Effector memory CD4-positive, alpha-beta T cell (primary cell): ENCODE results near the gene CADPS.

Source experiments
- DNase-seq, 3 donors: peaks; one replicate each; pipeline ENCODE4 v3.0.0-alpha.2; 2020
- H3K27ac ChIP-seq: 2 replicates; pipeline ENCODE4 v1.7.0; 2013; ENCODE audit warnings: mild to moderate bottlenecking, low read length, moderate library complexity; ENCODE audit not compliant: insufficient read depth, poor library complexity, severe bottlenecking
- H3K27me3 ChIP-seq: replicated peaks from 2 replicates; pipeline ENCODE4 v1.7.0; 2013; ENCODE audit warnings: mild to moderate bottlenecking, low read length; ENCODE audit not compliant: insufficient read depth, control insufficient read depth, poor library complexity, severe bottlenecking
- H3K36me3 ChIP-seq: 2 replicates; pipeline ENCODE4 v1.7.0; 2013; ENCODE audit warnings: mild to moderate bottlenecking, low read length, moderate library complexity; ENCODE audit not compliant: control insufficient read depth, insufficient read depth
- H3K4me1 ChIP-seq: 2 replicates; pipeline ENCODE4 v1.7.0; 2013; ENCODE audit warnings: low read length, mild to moderate bottlenecking; ENCODE audit not compliant: control insufficient read depth, insufficient read depth, poor library complexity, severe bottlenecking
- H3K4me3 ChIP-seq: 2 replicates; pipeline ENCODE4 v1.7.0; 2013; ENCODE audit warnings: low read length, low read depth, mild to moderate bottlenecking; ENCODE audit not compliant: insufficient read depth, poor library complexity, severe bottlenecking
- H3K9me3 ChIP-seq: 2 replicates; pipeline ENCODE4 v1.7.0; 2013; ENCODE audit warnings: mild to moderate bottlenecking, low read length, moderate library complexity; ENCODE audit not compliant: control insufficient read depth

CADPS gene

DNA sequence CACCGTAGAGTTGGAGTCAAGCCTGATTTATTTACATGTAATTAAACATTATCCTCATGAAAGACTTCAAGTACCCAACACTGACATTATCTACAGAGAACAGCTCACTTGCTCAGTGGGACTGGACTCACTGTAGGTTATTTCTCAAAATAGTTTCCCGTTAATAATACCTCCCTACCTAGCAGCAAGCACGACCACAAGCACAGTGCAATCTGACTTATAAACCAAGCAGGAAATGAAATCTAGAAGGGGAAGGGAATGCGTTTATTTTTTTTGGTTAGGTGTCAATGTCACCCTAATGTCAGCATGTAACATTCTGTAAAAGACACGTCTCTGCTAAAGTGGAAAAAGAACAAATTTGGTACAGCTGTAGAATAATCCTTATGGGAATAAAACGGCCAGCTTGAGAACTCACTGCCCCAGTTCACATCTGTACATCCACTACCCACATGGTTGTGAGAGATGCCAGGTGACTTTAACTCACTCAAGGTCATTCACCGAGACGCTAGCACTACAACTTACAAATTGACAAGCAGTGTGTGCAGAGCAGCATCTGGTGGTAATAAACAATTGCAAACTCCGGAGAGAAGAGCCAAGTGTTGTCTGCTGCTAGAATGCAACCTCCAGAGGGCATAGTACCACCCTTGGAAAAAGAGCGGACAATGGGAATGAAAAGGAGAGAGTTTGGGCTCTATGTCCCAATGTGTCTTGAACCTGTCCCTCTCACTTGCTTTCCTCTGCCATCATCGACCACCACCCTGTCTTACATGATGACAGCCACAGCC, 242.5 kb downstream of the CADPS start:
- Histone ChIP-seq H3K36me3 (no peaks in the 10 kb centered on the region), H3K4me1 (no peaks in the 10 kb centered on the region), H3K27ac (no peak overlapping the region), H3K9me3 (no peaks in the 10 kb centered on the region), H3K4me3 (no peak overlapping the region), H3K27me3 (no peaks in the 10 kb centered on the region)
- DNase-seq = no peak

DNA sequence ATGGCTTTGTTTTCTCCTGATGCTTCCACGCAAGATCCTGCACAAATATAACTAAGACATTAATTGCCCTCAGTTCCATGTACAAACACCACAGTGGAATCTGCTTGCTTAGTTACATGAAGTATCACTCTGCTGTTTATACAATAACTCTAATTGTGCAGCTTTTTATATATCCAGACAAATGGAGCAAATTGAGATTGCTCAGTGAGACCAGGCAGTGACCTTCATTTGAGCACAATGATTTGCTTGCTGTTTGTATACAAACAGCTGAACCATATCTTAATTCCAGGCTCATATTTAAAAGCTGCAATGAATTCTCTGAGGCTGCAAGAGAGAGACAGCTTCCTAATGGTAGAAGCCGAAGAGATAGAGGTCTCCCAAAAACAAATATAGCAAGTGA, 243.7 kb downstream of the CADPS start:
- Histone ChIP-seq H3K4me1 (no peaks in the 10 kb centered on the region), H3K27ac (no peak overlapping the region), H3K36me3 (no peaks in the 10 kb centered on the region), H3K4me3 (no peak overlapping the region), H3K27me3 (no peaks in the 10 kb centered on the region), H3K9me3 (no peaks in the 10 kb centered on the region)
- no peak for DNase-seq

DNA sequence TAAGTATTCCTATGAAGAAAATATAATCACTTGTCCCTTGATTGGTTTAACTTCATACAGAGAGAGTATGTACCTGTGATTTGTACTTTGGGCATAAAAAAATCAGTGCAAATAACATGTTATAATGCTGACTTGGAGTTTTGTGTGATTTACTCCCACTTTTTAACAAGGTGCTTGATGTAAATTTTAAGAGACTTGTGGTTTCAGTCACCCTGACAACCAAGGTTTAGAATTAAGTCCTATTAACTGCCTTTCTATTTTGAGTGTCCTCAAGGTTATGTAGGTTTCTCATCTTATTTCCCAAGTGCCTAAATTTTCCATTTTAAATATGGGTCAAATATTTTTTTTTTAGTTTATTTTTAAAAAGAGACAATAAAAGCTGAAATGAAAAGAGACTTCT, 244.6 kb downstream of the CADPS start:
- Histone ChIP-seq H3K4me1 (no peaks in the 10 kb centered on the region), H3K36me3 (no peaks in the 10 kb centered on the region), H3K27ac (no peak overlapping the region), H3K9me3 (no peaks in the 10 kb centered on the region), H3K4me3 (no peak overlapping the region), H3K27me3 (no peaks in the 10 kb centered on the region)
- no peak for DNase-seq

- H3K27me3 ChIP-seq = no peaks in the 10 kb centered on the region
- H3K4me3 ChIP-seq = no peak overlapping the region
- H3K4me1 ChIP-seq = no peaks in the 10 kb centered on the region
- H3K9me3 ChIP-seq = no peaks in the 10 kb centered on the region
- no peak overlapping the region for H3K27ac ChIP-seq
- DNase-seq = no peak
- H3K36me3 ChIP-seq = no peaks in the 10 kb centered on the region
Measured at GRCh38 chr3:62625268-62625667, 249.9 kb downstream of the CADPS start.

DNA sequence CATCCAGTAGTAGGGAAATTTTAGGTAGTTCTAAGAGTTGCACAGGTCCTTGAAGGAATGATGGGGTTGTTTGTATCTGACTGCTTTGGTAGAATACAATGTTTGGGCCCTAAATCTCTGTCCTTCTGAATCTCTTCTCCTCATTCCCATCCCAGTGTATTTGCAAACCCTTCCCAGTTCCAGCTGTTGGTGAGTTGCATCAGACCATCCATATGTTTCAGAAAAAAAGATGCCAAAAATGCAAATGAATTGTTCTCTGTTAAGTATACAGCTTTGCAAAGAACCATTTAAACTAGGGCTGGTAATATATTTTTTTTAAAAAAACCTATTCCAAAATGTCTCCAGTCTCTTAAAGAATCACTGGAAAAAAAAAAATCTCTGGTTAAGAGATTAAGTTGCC, 251.0 kb downstream of the CADPS start:
- Histone ChIP-seq H3K27ac (no peak overlapping the region), H3K27me3 (no peaks in the 10 kb centered on the region), H3K9me3 (no peaks in the 10 kb centered on the region), H3K36me3 (no peaks in the 10 kb centered on the region), H3K4me3 (no peak overlapping the region), H3K4me1 (no peaks in the 10 kb centered on the region)
- no peak for DNase-seq

DNA sequence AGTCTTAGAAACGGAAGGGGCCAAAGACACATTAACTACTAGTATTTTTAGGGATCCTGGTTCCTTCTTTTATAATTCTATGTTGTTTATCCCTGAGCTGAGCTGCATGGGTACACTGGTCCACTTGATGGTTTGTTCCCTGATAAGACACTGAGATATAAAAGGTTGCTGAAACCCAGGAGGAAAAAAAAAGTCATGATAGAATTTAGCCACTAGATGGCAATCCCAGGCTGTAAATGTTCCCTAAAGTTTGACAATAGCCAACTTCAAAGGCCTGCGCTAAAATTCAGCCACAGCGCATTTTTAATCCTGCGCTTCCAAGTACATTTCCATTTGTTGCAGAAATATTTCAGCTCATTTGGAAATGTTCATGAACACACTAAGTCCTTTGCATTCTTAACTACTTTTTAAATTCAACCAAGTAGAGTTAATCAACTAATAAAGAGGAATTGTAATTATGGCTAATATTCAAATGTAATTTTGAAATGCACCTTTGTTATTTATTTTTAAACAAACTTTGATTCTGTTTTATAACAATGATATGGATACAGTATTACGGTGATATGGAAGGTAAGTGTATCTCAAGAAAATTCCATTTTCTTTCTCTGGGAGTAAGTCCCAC, 252.6 kb downstream of the CADPS start:
- Histone ChIP-seq H3K4me3 (no peak overlapping the region), H3K4me1 (no peaks in the 10 kb centered on the region), H3K36me3 (no peaks in the 10 kb centered on the region), H3K9me3 (no peaks in the 10 kb centered on the region), H3K27me3 (no peaks in the 10 kb centered on the region), H3K27ac (no peak overlapping the region)
- no peak for DNase-seq

DNA sequence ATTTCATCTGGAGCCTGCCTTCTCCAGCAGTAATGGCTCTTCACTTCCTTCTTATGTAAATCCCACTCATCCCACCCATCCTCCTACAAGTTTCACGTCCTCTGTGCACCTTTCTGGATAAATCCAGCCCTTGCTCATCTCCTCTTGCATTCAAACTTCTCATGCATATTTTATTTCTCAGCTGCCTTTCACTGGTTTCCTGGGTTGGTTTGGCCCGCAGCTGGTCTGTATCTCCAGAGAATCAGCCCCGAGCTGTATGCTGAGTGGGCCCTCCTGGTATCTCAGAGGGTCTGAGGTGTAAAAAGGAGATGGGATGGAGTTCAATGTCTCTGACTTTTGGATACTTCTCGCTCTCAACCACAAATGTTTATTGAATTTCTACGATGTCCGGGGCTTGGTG, 253.3 kb downstream of the CADPS start:
- no peaks in the 10 kb centered on the region for H3K36me3 ChIP-seq
- no peak overlapping the region for H3K27ac ChIP-seq
- no peak overlapping the region for H3K4me3 ChIP-seq
- no peaks in the 10 kb centered on the region for H3K9me3 ChIP-seq
- no peak for DNase-seq
- no peaks in the 10 kb centered on the region for H3K27me3 ChIP-seq
- no peaks in the 10 kb centered on the region for H3K4me1 ChIP-seq

GRCh38 chr3:62621176-62621575, 254.0 kb downstream of the CADPS start:
- Histone ChIP-seq H3K4me1 (no peaks in the 10 kb centered on the region), H3K36me3 (no peaks in the 10 kb centered on the region), H3K27me3 (no peaks in the 10 kb centered on the region), H3K4me3 (no peak overlapping the region), H3K9me3 (no peaks in the 10 kb centered on the region), H3K27ac (no peak overlapping the region)
- no peak for DNase-seq

- H3K27ac ChIP-seq = no peak overlapping the region
- DNase-seq = no peak
Measured at GRCh38 chr3:62615258-62615849, 259.9 kb downstream of the CADPS start.

DNA sequence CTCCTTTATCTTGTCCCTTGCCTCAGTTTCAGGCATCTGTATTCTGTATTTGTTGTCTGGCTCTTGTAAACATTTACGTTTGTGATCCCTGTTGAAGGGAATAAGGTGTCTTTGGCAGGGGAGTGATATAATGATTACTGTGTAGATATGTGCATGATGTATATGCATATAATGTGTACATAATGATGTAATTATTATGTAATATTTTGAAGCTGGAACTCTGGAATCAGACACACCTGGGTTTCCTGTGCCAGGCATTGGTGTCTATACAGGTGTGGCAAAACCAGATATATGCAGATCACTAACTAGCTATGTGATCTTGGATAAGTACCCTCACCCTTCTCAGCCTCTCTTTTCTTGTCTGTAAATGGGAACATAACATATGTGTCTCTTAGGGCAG, 260.7 kb downstream of the CADPS start:
- Histone ChIP-seq H3K4me1 (no peaks in the 10 kb centered on the region), H3K27ac (no peak overlapping the region), H3K4me3 (no peak overlapping the region), H3K9me3 (no peaks in the 10 kb centered on the region), H3K36me3 (no peaks in the 10 kb centered on the region), H3K27me3 (no peaks in the 10 kb centered on the region)
- no peak for DNase-seq

More at GRCh38 chr3:62615258-62615849, 259.9 kb downstream of the CADPS start:
- no peaks in the 10 kb centered on the region for H3K27me3 ChIP-seq
- H3K9me3 ChIP-seq = no peaks in the 10 kb centered on the region
- H3K4me3 ChIP-seq = no peak overlapping the region
- H3K36me3 ChIP-seq = no peaks in the 10 kb centered on the region
- H3K4me1 ChIP-seq = no peaks in the 10 kb centered on the region
